Glomerular endothelial cell (primary cell): ENCODE data around the gene RBMS1. TPM values are rescaled to one million over a fixed set of nuclear protein-coding genes. Genes with fewer than 3 reads are reported as not detected.
"Not testable (repeated sequence)": the region's sequence is repeated elsewhere in the genome, so short reads cannot be mapped to it uniquely, and the experiment has no call there.

Experiments
- DNase-seq: peaks from one replicate; pipeline ENCODE4 v3.0.0-alpha.2; 2011; ENCODE audit warnings: low read depth, low spot score; ENCODE audit errors: extremely low read depth
- total RNA-seq: library from RNA; depleted of rRNA; stranded (reverse); fragments of >200 nt; gene quantifications from 2 replicates; pipeline ENCODE4 v1.2.3, GENCODE V29; 2015

RBMS1 gene
- total RNA-seq, 1 donor from 2014 or later: 69.7 TPM

DNA sequence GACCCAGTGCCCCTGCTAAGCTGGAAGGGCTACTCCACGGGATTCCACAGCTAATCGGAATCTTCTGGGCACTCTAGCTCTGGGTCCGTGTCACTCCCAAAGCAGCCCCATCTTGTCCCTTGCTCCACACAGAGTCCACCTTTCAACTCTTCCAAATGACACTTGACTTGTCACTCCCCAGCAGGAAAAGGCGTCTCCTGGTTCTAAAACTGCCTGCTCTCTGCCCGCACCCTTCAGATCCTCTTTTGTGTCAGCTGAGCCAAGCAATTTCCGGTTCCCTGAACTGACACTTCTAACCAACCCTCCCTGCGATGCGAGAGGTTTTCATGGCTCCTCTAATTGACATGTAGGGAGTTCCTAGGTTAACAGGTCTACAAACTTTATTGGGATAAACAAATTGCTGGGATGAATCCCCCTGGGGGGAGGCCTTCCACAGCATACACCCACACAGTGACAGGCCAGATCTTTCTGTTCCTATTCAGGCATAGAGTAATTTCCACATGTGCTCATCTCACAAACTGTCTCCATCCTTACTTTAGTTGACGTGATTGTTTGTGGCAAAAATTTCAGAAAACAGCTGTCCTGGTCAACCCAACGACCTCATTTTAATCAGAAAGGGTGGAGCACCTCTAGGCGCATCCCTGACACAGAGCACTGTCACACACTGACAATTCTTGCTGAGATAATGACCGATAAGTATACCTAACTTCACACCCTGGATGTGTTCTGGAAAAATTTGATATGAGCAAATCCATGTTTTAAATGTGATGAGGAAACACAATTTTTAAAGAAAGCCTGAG lies 104.9 kb downstream of the RBMS1 start:
- DNase-seq: no peak

DNA sequence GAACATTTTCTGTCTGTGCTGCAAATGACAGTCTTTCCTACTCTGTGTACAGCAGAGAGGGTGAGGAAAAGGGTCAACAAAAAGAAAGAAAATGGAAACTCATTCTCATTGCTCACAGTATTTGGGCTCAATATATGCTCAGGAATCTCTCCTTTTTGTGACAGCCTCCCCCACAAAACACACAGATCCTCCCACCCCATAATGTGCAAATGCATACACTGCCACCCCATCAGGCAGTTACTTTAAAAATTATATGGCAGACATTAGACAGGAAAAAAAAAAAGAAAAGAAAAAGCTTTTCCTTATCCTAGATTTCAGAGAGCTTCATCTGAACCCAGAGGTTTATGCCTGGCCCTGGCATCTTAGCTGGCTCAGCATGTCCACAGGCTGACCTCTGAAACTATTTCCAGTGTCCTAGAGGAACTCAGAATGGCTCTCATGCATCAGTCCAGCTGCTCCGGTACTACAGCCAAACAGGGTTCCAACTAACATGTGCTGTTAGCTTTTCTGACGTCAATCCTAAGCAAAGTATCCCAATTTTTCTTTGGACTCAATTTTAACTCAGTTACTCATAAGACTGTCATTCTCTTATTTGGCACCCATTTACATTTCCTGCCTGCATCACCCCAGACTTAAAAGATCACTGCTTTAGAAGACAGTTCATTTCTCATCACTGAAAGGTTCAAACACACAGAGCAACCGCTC lies 105.9 kb downstream of the RBMS1 start:
- no peak for DNase-seq

DNA sequence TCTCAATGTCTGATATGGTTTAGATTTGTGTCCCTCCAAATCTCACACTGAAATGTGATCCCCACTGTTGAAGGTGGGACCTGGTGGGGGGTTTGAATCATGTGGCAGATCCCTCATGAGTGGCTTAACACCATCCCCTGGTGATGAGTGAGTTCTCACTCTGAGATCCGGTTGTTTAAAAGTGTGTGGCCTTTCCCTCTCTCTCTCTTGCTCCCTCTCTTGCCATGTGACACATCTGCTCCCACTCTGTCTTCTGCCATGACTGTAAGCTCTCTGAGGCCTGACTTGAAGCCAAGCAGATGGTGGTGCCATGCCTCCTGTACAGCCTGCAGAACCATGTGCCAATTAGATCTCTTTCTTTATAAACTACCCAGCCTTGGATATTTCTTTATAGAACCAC lies 108.8 kb downstream of the RBMS1 start:
- DNase-seq: no peak

- no peak for DNase-seq
Measured at GRCh38 chr2:160381425-160381951, 112.1 kb downstream of the RBMS1 start.

DNA sequence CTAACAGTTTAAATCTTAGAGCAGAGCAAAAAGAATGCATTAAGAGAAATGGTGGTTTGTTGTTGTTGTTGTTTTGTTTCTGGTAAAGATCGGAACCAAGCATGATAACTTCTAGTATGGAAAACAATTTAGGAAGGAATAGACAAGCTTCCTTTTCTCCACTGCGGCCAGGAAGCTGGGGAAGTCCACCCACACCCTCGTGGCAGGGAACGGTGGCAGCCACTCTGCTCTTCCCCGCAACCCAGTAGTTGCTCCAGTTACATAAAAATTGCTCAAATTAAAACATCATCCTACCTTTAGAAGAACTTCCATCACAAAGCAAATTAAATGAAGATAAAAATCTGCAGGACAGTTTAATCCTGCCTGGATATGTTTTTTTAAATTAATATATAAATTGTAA lies 113.0 kb downstream of the RBMS1 start:
- DNase-seq: no peak

GRCh38 chr2:160380000-160380570 lies 113.5 kb downstream of the RBMS1 start:
- no peak for DNase-seq

- no peak for DNase-seq
Measured at GRCh38 chr2:160379399-160379798, 114.2 kb downstream of the RBMS1 start.

- no peak for DNase-seq
Measured at GRCh38 chr2:160377204-160377995, 116.2 kb downstream of the RBMS1 start.

- no peak for DNase-seq
Measured at GRCh38 chr2:160376576-160376975, 117.0 kb downstream of the RBMS1 start.

GRCh38 chr2:160375802-160376469 lies 117.7 kb downstream of the RBMS1 start:
- DNase-seq: no peak

- no peak for DNase-seq
Measured at GRCh38 chr2:160375037-160375436, 118.6 kb downstream of the RBMS1 start.

DNA sequence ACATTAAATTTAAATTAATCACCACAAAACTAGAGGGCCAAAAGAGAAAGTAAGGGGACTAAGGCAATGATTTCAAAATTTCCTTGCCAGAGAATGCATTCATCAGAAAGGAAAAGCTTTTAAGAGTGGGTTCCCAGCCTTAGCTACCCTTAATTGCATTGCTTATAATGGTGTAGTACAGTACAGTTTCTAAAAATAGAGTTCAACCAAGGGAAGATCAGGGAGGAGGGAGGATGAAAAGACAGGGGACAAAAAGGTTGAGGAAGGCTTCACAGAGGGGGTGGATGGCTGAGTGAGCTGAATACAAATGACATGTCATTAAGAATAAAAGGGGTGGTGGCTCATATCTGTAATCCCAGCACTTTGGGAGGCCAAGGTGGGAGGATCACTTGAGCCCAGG lies 119.9 kb downstream of the RBMS1 start:
- DNase-seq: no peak

GRCh38 chr2:160373263-160373662 lies 120.3 kb downstream of the RBMS1 start:
- no peak for DNase-seq

DNA sequence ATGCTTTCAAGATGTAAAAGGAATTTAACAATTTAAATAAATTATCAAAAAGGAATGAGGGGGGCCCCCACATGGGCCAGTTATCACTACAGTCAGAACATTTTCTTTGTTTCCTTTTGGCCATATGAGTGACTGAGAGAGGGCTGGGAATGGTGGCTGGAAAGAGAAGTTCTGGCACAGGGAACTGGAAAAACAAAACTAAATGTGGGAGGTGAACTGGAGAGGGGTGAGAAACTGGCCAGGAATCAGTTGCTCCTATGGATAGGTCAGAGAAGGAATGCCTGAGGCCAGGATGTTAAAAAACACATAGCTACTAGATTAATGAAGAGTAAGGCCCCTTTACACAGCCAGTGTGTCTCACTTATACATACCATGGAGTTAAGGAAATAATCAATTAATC lies 121.0 kb downstream of the RBMS1 start:
- no peak for DNase-seq

DNA sequence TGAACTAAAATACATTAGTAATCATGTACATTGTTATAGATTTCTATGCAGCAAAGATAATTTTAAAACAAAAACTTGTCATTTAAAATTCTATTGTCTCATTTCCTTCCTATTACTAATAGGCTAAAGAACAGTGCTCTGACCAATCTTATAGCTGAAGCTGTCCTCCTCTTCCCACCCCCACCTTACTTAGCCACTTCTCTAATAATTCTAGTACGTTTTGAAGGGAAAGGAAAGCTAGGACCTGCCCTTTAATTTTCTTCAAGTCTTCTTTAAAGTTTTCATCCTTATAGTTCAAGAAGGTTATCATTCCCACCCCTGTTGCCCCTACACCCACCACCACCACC lies 121.6 kb downstream of the RBMS1 start:
- no peak for DNase-seq

- DNase-seq: no peak
Measured at GRCh38 chr2:160371251-160372009, 122.2 kb downstream of the RBMS1 start.

DNA sequence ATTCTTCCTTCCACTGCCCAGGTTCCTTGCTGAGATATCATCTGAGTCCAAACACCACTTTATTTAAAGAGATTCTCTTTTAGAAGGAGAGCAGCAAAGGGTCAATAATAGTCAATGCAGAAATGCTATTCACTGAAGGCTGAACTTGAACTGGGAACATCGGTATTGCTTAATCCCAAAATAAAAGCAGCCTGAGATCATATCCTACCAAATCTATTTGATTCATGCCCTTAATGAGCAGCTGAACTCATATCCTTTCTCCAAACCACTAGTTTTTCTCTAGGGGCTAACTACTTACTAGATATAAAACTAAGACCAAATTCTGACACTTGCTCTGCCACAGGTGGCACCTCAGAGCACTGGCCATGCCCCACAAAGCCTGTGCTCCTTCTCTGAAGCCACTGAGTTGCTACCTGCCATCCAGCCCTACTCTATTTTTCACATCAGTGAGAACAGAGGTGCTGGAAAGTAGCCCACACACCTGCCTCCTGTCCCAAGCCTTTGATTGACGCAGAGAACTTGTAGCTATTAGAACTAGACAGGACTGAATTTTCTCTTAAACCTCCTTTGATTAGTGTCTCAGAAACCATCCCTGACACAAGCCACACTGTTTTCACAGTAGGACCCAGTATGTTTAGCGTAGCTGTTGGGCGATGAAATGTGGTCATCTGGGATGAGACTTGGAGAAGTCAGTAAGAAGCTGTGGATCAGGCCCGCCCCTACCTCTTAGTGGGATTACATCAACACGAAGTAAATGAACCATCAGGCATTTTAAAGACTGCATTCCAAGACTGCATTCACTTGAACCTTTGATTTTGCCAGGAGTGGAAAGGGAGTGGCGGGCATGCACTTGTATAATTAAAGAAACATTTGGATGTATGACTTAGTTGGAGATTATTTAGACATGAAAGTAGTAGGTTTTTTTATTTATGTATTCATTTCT lies 124.3 kb downstream of the RBMS1 start:
- no peak for DNase-seq

- no peak for DNase-seq
Measured at GRCh38 chr2:160367887-160368286, 125.7 kb downstream of the RBMS1 start.

DNA sequence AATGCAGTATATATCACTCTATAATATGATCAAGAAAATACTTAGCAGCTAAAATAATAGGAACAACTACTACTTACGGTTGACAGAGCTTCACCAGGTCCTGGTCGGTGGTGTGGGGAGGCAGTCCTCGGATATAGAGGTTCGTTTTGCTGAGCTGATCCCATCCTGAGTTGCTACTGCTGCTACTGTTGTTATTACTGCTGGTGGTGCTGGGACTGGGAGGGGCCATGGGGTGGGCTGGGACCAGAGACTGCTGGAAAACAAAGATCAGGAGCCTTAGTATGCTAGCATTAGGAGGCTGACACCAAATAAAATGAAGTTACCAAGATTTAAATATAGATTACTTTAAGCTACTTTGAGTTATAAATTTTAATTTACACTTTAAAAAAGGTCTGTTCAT lies 126.5 kb downstream of the RBMS1 start:
- not testable (repeated sequence) for DNase-seq
